Common myeloid progenitor, CD34-positive (primary cell): ENCODE measurements around the gene LRFN4.

Experiments used
- CTCF ChIA-PET: fragments of 350-600 bp; sonication (Branson Sonifier 250); formaldehyde crosslinking; loops from one replicate; lab custom pipeline; 2021; ENCODE audit warnings: antibody characterized with exemption; lab: Charles Lee
- POLR2A ChIA-PET: fragments of 350-600 bp; sonication (Branson Sonifier 250); formaldehyde crosslinking; loops from one replicate; lab custom pipeline; 2021; ENCODE audit warnings: antibody characterized with exemption; lab: Charles Lee
- DNase-seq, 3 donors: peaks; one replicate each; pipeline versions ENCODE4 v3.0.0 to v3.0.0-alpha.2; 2013
- H3K27ac ChIP-seq, 2 experiments: 1 replicate in 1 of 2; 2 replicates in 1 of 2; pipeline ENCODE4 v1.7.0; 2013; ENCODE audit warnings: inconsistent platforms in 2 of 2, low read length in 2 of 2, mild to moderate bottlenecking in 2 of 2, low read depth in 1 of 2, moderate library complexity in 1 of 2; ENCODE audit not compliant: severe bottlenecking in 2 of 2, insufficient read depth in 1 of 2, poor library complexity in 1 of 2
- H3K27me3 ChIP-seq, 5 experiments: replicated peaks in 2 of 5; 1 replicate in 3 of 5; 2 replicates in 2 of 5; pipeline versions ENCODE4 v1.6.1 to v1.7.0; 2013; ENCODE audit warnings: low read length in 4 of 5, mild to moderate bottlenecking in 2 of 5, moderate library complexity in 2 of 5, inconsistent platforms in 1 of 5; ENCODE audit not compliant: insufficient read depth in 5 of 5, control insufficient read depth in 4 of 5
- H3K36me3 ChIP-seq, 4 experiments: 1 replicate in 2 of 4; 2 replicates in 2 of 4; pipeline versions ENCODE4 v1.6.1 to v1.7.0; 2013; ENCODE audit warnings: low read length in 3 of 4, control low read depth in 1 of 4, mild to moderate bottlenecking in 1 of 4; ENCODE audit not compliant: control insufficient read depth in 4 of 4, insufficient read depth in 4 of 4
- H3K4me1 ChIP-seq, 4 experiments: 1 replicate in 3 of 4; 2 replicates in 1 of 4; pipeline versions ENCODE4 v1.6.1 to v1.7.1; 2013; ENCODE audit warnings: low read length in 3 of 4, mild to moderate bottlenecking in 3 of 4, control low read depth in 1 of 4, inconsistent platforms in 1 of 4, moderate library complexity in 1 of 4; ENCODE audit not compliant: control insufficient read depth in 4 of 4, insufficient read depth in 4 of 4; ENCODE audit errors: control extremely low read depth in 1 of 4
- H3K4me3 ChIP-seq, 7 experiments: 1 replicate in 4 of 7; 2 replicates in 3 of 7; pipeline versions ENCODE4 v1.5.1 to v1.7.0; 2013; ENCODE audit warnings: mild to moderate bottlenecking in 7 of 7, low read length in 6 of 7, moderate library complexity in 6 of 7, inconsistent platforms in 2 of 7, low read depth in 2 of 7, control low read depth in 1 of 7; ENCODE audit not compliant: insufficient read depth in 4 of 7, control insufficient read depth in 1 of 7; ENCODE audit errors: extremely low read depth in 1 of 7
- H3K9me3 ChIP-seq, 5 experiments: 1 replicate in 4 of 5; 2 replicates in 1 of 5; pipeline versions ENCODE4 v1.6.1 to v1.7.1; 2013; ENCODE audit warnings: low read length in 4 of 5, mild to moderate bottlenecking in 2 of 5, inconsistent platforms in 1 of 5, low read depth in 1 of 5, moderate library complexity in 1 of 5; ENCODE audit not compliant: control insufficient read depth in 4 of 5, insufficient read depth in 2 of 5; ENCODE audit errors: control extremely low read depth in 1 of 5
- WGBS: methylation state at CpG from one replicate; pipeline ENCODE4 v1.1.5; 2013; ENCODE audit not compliant: insufficient coverage; 5-methylcytosine and 5-hydroxymethylcytosine counted together

LRFN4 gene

DNA sequence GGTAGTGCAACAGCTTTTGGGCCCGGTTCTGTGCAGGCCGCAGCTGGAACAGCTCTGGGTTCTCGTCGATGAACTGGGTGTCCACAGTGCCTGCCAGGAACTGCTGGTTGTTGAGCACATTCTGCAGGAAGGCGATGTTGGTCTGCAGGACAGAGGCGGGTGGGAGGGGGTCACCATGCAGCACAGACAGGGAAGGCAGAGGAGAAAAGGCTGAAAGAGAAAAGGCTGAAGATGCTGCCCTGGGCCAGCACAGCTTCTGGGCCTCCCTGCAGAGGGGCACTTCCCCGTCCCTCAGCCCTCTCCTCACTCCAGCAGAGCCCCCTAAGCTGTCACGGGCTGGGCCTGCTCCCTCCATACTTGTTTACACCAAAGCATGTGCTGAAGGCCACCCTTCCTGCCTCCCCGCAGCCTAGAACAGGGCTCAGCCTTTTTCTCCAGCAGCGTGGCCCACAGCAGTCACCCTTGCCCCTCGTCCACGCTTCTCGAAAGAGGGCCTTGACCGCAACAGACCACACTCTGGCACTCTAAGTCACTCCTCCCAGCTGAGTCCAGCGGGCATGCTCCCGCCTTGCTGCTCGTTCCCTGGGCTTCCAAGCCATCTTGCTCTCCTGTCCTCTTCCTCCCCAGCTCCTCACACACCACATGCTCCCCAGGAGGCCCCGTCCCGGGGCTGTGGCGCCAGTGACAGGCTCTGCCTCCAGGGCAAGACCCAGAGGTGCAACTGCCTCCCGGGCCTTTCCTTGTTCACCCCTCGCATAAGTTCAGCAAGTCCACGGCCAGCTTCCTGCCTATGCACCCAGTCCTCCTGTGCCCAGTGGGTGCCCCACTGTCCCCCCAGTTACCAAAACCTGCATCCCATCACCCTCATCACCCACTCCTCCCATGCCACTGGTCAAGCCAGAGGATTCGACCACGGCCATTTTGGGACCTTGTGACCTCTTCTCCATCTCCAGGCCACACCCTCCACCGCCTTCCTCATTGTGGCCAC is 3.3 kb upstream of the LRFN4 start:
- POLR2A ChIA-PET, result interaction anchor here (0.7 kb wide), 1 partner anchor 9 kb away, joined by 3 read pairs; no protein-coding TSS in a partner anchor
- Histone ChIP-seq H3K27me3 (no peaks in the 10 kb centered on the region), H3K27ac (no peak overlapping the region), H3K9me3 (no peaks in the 10 kb centered on the region), H3K36me3 (peaks cover 0 to 2% (median 0%) of the 10 kb centered on the region in 4 experiments), H3K4me1 (peaks cover 0 to 33% (median 25%) of the 10 kb centered on the region in 4 experiments), H3K4me3 (no peak overlapping the region)
- 94% methylated on average over 23 of the region's 26 CpGs for WGBS
- DNase-seq, result no peak
- CTCF ChIA-PET, result interaction anchor here (0.7 to 3.0 kb wide), 3 partner anchors 9 to 123 kb away, joined by 3 to 14 read pairs (median 3); no protein-coding TSS in a partner anchor

GRCh38 chr11:66854231-66854661 is 2.6 kb upstream of the LRFN4 start:
- DNase-seq, result no peak
- ChIA-PET CTCF (interaction anchor here (0.7 to 3.0 kb wide), 3 partner anchors 10 to 30 kb away, joined by 3 to 14 read pairs (median 3); no protein-coding TSS in a partner anchor), POLR2A (interaction anchor here (0.7 kb wide), 1 partner anchor 10 kb away, joined by 3 read pairs; no protein-coding TSS in a partner anchor)
- H3K36me3 ChIP-seq, result peaks cover 0 to 9% (median 2%) of the 10 kb centered on the region in 4 experiments
- 98% methylated on average over 9 of the region's 12 CpGs for WGBS
- peaks cover 0 to 33% (median 25%) of the 10 kb centered on the region in 4 experiments for H3K4me1 ChIP-seq
- H3K27me3 ChIP-seq, result no peaks in the 10 kb centered on the region
- no peak overlapping the region for H3K27ac ChIP-seq
- H3K9me3 ChIP-seq, result no peaks in the 10 kb centered on the region
- no peak overlapping the region for H3K4me3 ChIP-seq

- POLR2A ChIA-PET, result interaction anchor here (2.0 kb wide), 1 partner anchor 12 kb away, joined by 12 read pairs; the partner anchor contains the start of gene RCE1
- H3K4me1 ChIP-seq, result peaks cover 0 to 33% (median 25%) of the 10 kb centered on the region in 4 experiments
- H3K27ac ChIP-seq, result no peak overlapping the region
- no peaks in the 10 kb centered on the region for H3K9me3 ChIP-seq
- CTCF ChIA-PET, result interaction anchor here (0.7 to 3.0 kb wide), 5 partner anchors 10 to 29 kb away, joined by 3 to 14 read pairs (median 3); no protein-coding TSS in a partner anchor
- H3K36me3 ChIP-seq, result peaks cover 0 to 14% (median 4%) of the 10 kb centered on the region in 4 experiments
- no peak overlapping the region for H3K4me3 ChIP-seq
- no peaks in the 10 kb centered on the region for H3K27me3 ChIP-seq
- 94% methylated on average over 13 of the region's 15 CpGs for WGBS
- no peak for DNase-seq
Observed at GRCh38 chr11:66854729-66855211, 2.1 kb upstream of the LRFN4 start.

DNA sequence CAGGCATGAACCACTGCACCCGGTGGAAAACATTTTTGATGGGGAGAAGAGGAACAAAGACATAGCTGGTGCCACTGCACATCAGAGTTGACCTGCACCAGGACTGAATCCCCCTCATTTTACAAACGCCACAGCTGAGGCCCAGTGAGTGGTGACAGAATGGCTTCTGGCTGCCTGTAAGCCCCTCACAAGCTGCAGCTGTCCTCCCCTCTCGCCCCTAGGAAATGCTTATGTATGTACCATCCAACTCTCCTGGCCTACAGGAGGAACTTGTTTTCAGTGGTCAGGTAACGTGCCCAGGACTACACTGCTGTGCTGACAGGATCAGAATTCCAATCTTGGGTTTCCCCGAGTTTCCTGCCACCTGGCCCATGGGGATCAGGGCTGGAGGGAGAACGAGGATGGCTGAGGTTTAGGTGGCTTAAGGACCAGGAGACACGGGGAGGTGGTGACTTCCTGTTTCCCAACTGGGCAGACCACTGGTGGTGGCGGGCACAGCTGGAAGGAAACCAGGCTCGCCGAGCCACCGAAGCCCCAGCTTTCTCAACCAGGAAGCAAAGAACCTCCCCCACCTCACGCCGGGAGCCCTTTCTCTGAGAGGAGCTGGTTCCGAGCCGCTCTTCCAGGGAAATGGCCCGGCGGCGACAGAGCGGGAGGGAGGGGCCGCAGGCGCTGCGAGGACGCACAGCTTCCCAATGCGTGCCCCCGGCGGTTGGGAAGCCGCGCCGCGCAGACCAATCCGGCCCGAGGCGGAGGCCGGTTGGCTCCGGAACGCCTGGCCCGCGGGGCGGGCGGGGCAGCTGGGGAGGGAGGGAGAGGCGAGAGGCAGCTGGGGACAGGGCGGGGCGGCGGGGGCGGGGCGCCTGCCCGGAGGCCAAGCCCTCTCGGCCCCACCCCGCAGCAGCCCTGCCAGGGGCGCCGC is 1.0 kb upstream of the LRFN4 start:
- CTCF ChIA-PET, result interaction anchor here (0.6 to 3.0 kb wide), 7 partner anchors 9 to 294 kb away, joined by 3 to 14 read pairs (median 3); no protein-coding TSS in a partner anchor
- POLR2A ChIA-PET, result interaction anchor here (1.2 to 2.0 kb wide), 2 partner anchors 10 to 13 kb away, joined by 4 to 12 read pairs; partner anchors contain the start of gene RCE1
- Histone ChIP-seq H3K27ac (peak overlapping the region; percentile 50 to 79), H3K4me3 (peak overlapping the region; percentile 50 to 86 (median 71)), H3K4me1 (peaks cover 0 to 33% (median 25%) of the 10 kb centered on the region in 4 experiments), H3K9me3 (no peaks in the 10 kb centered on the region), H3K27me3 (no peaks in the 10 kb centered on the region), H3K36me3 (peaks cover 0 to 18% (median 6%) of the 10 kb centered on the region in 4 experiments)
- DNase-seq, result peak; percentile 80 to 84 (median 82)
- 2% methylated on average over 26 of the region's 51 CpGs for WGBS

GRCh38 chr11:66857234-66857926 is 516 bp downstream of the LRFN4 start:
- 50% methylated on average over 31 of the region's 47 CpGs for WGBS
- Histone ChIP-seq H3K4me3 (peak overlapping the region; percentile 38 to 86 (median 71)), H3K27me3 (no peaks in the 10 kb centered on the region), H3K9me3 (no peaks in the 10 kb centered on the region), H3K4me1 (peaks cover 0 to 33% (median 21%) of the 10 kb centered on the region in 4 experiments), H3K36me3 (peaks cover 0 to 21% (median 7%) of the 10 kb centered on the region in 4 experiments), H3K27ac (no peak overlapping the region)
- ChIA-PET CTCF (no interaction called here), POLR2A (interaction anchor here (1.7 kb wide), 1 partner anchor 14 kb away, joined by 4 read pairs; the partner anchor contains the start of gene RCE1)
- DNase-seq, result no peak

GRCh38 chr11:66857927-66858185 is 992 bp downstream of the LRFN4 start:
- CTCF ChIA-PET, result no interaction called here
- no peak overlapping the region for H3K27ac ChIP-seq
- POLR2A ChIA-PET, result interaction anchor here (1.7 kb wide), 1 partner anchor 15 kb away, joined by 4 read pairs; the partner anchor contains the start of gene RCE1
- H3K4me3 ChIP-seq, result peak overlapping the region in 1 of 7 experiments; percentile 83
- peaks cover 0 to 33% (median 21%) of the 10 kb centered on the region in 4 experiments for H3K4me1 ChIP-seq
- 98% methylated on average over 19 of the region's 19 CpGs for WGBS
- H3K9me3 ChIP-seq, result no peaks in the 10 kb centered on the region
- H3K36me3 ChIP-seq, result peaks cover 0 to 21% (median 7%) of the 10 kb centered on the region in 4 experiments
- H3K27me3 ChIP-seq, result no peaks in the 10 kb centered on the region
- DNase-seq, result no peak
